Colonic mucosa (tissue), 4 donors: ENCODE data around the gene PIGW. TPM values are rescaled to one million over a fixed set of nuclear protein-coding genes. Genes with fewer than 3 reads are reported as not detected.

Experiments
- DNase-seq: peaks from one replicate; pipeline ENCODE4 v3.0.0-alpha.2; 2020
- H3K27ac ChIP-seq: fragments of 200-600 bp; one replicate; pipeline ENCODE4 v1.8.0; 2021
- H3K27me3 ChIP-seq: fragments of 200-600 bp; one replicate; pipeline ENCODE4 v1.8.0; 2021
- H3K36me3 ChIP-seq: fragments of 200-600 bp; one replicate; pipeline ENCODE4 v1.8.0; 2021
- H3K4me1 ChIP-seq: fragments of 200-600 bp; one replicate; pipeline ENCODE4 v1.8.0; 2021; ENCODE audit warnings: mild to moderate bottlenecking
- H3K4me3 ChIP-seq: fragments of 200-600 bp; one replicate; pipeline ENCODE4 v1.8.0; 2021
- H3K9ac ChIP-seq, 2 donors: one replicate each; pipeline ENCODE4 v1.7.0; 2013; ENCODE audit warnings: control low read depth in 2 of 2, low read depth in 2 of 2, low read length in 2 of 2
- H3K9me3 ChIP-seq: fragments of 200-600 bp; one replicate; pipeline ENCODE4 v1.8.0; 2021
- intact Hi-C: fragments of 100-400 bp; cut with DNase I; formaldehyde crosslinking; loops from one replicate; pipeline ENCODE4 v1.14.1; 2022
- total RNA-seq, 2 donors: library from RNA; stranded (reverse); fragmentation: NEBNext Ultra II Directional in 1 of 2; extraction: Animal tissue kit (Norgen Biotek cat#: 25700) in 1 of 2; gene quantifications; one replicate each; pipeline ENCODE4 v1.2.1, GENCODE V29; 2021
- TF ChIP-seq, protein P1 (sequence below): fragments of 200-600 bp; IDR thresholded peaks from one replicate; pipeline ENCODE4 v1.8.0; 2022; ENCODE audit warnings: antibody characterized with exemption, mild to moderate bottlenecking
- donor health status: healthy.
- donor health status: DM: no; HTN: no; CAD: no.
- donor health status: DM: no; HTN: no; CAD: no.

Gene PIGW
- total RNA-seq, 2 donors from 2014 or later, result 4.8 to 10.2 TPM

DNA sequence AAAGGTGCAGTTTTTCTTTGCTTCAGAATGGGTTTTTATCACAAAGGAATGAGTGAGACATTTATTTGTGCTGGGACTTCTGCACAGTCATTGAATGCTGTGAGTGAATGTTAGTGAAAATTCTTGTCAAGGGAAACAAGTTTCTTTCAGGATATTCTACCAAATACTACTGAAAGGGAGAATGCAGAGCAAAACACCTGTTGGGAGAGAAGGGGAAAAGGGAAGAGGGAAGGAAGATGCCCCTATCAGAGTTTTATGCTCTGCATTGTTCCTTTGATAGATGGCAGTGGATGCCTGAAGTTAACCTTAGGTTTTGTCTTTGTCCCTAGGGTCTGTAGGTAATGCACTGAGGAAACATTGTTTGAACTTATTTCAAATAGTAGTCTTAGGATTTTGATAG lies 13.0 kb downstream of the PIGW start:
- DNase-seq, result no peak
- no peaks in the 10 kb centered on the region for H3K9me3 ChIP-seq
- TF ChIP-seq, protein P1, sequence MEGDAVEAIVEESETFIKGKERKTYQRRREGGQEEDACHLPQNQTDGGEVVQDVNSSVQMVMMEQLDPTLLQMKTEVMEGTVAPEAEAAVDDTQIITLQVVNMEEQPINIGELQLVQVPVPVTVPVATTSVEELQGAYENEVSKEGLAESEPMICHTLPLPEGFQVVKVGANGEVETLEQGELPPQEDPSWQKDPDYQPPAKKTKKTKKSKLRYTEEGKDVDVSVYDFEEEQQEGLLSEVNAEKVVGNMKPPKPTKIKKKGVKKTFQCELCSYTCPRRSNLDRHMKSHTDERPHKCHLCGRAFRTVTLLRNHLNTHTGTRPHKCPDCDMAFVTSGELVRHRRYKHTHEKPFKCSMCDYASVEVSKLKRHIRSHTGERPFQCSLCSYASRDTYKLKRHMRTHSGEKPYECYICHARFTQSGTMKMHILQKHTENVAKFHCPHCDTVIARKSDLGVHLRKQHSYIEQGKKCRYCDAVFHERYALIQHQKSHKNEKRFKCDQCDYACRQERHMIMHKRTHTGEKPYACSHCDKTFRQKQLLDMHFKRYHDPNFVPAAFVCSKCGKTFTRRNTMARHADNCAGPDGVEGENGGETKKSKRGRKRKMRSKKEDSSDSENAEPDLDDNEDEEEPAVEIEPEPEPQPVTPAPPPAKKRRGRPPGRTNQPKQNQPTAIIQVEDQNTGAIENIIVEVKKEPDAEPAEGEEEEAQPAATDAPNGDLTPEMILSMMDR, result no peak
- H3K27ac ChIP-seq, result no peak overlapping the region
- intact Hi-C loops, result loop anchor here (5.0 kb wide), 1 partner anchor 45 kb away; the partner anchor contains the start of gene DHRS11
- H3K9ac ChIP-seq, result peak overlapping the region in 1 of 2 donors; percentile 54
- peaks cover 23% of the 10 kb centered on the region for H3K4me1 ChIP-seq
- no peak overlapping the region for H3K4me3 ChIP-seq
- H3K27me3 ChIP-seq, result no peaks in the 10 kb centered on the region
- no peaks in the 10 kb centered on the region for H3K36me3 ChIP-seq

DNA sequence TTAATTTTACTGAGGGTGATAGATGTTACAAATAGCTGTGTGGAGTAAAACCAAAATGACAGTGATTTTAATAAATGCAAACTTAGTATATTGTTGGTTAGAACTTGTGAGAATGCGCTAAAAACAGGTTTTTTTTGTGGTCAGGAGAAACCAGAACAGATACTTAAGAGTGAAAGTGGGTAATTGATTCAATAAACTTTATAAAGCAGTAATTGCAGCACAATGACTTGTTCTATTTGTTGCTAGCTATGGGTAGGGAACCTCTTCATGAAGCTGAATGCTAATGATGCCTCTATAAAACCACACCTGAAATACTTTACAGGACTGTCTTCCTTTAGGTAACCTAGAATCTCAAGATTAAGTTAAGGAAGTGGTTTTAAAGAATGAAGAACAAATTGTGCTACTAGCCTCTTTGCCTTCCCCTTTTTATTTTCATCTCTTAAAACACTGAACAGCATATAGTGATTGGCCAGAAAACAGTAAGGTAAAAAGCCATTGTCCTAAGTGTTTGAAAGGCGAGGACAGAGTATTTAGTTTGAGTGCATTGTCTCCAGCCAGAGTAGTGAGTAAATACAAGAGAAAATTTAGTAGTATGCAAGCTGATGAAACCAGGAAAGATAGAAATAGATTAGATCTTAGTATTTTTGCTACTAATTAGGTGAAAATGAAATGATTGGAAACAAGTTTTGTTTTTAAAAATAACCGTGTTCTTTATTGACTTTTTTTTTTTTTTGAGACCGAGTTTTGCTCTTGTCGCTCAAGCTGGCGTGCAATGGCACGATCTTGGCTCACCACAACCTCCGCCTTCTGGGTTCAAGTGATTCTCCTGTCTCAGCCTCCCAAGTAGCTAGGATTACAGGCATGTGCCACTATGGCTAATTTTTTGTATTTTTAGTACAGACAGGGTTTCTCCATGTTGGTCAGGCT lies 16.0 kb downstream of the PIGW start:
- Histone ChIP-seq H3K4me3 (no peak overlapping the region), H3K4me1 (peaks cover 23% of the 10 kb centered on the region), H3K27me3 (no peaks in the 10 kb centered on the region), H3K9me3 (no peaks in the 10 kb centered on the region), H3K9ac (no peak overlapping the region), H3K36me3 (no peaks in the 10 kb centered on the region), H3K27ac (peak overlapping the region; percentile 2)
- no peak for DNase-seq
- TF ChIP-seq, protein P1, result no peak
- intact Hi-C loops, result no loop called here

DNA sequence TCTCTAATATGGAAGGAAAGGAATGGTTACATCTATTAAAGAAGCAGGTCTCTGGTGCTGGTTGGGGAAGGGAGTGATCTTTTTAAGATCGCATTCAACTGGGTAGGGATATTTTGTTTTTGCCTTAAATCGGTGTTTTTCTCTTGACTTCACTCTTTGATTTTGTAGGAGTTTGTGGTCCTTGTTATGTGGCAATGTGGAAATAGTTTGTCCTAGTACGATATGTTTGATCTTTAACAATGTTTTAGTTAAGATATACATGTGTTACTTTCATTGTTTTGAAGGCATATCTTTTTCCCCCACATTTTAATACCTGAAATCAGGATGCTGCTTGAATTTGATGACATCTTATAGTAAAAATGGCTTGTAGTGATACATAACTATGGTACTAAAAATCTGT lies 18.7 kb downstream of the PIGW start:
- TF ChIP-seq, protein P1, result no peak
- Histone ChIP-seq H3K27ac (no peak overlapping the region), H3K9me3 (no peaks in the 10 kb centered on the region), H3K36me3 (peaks cover 13% of the 10 kb centered on the region), H3K27me3 (no peaks in the 10 kb centered on the region), H3K9ac (no peak overlapping the region), H3K4me3 (no peak overlapping the region), H3K4me1 (peaks cover 9% of the 10 kb centered on the region)
- DNase-seq, result no peak
- intact Hi-C loops, result no loop called here

DNA sequence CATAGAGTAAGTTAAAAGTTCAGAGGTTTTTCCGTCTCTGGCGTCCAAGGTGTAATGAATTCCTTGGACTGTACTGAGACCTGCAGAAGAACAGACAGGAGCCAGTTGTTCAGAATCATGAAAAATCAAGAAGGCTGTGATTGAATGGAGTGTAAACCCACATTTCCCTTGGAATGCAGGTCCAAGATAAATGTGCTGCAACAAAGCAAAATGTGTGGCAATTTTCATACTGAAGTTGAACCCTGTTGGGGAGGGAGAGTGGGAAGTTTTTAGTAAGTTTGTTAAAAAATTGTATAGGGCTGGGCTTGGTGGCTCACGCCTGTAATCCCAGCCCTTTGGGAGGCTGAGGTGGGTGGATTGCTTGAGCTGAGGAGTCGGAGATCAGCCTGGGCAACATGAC lies 31.3 kb downstream of the PIGW start:
- intact Hi-C loops, result no loop called here
- H3K36me3 ChIP-seq, result peaks cover 28% of the 10 kb centered on the region
- H3K27ac ChIP-seq, result no peak overlapping the region
- H3K9ac ChIP-seq, result no peak overlapping the region
- TF ChIP-seq, protein P1, result no peak
- DNase-seq, result no peak
- no peak overlapping the region for H3K4me3 ChIP-seq
- no peaks in the 10 kb centered on the region for H3K4me1 ChIP-seq
- H3K27me3 ChIP-seq, result no peaks in the 10 kb centered on the region
- H3K9me3 ChIP-seq, result no peaks in the 10 kb centered on the region

DNA sequence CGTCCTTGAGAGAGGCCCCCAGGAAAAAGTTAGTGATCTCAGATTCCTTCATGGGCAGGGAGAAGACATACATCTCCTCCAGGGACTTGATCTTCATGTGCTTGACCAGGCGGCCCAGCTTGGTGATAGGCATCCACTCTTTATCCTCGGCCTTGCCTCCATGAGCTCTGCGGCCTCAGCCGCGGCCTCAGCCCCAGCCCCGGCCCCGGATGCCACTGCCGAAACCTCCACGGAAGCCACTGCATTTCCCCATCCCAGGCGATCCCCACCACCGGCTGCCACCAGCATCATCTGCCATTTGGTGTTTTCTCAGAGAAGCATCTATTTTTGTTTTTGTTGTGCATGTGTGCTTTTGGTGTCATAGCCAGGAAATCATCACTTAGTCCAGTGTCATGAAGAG lies 40.2 kb downstream of the PIGW start:
- Histone ChIP-seq H3K9ac (no peak overlapping the region), H3K4me3 (no peak overlapping the region), H3K36me3 (peaks cover 9% of the 10 kb centered on the region), H3K27me3 (no peaks in the 10 kb centered on the region), H3K4me1 (no peaks in the 10 kb centered on the region), H3K9me3 (no peaks in the 10 kb centered on the region), H3K27ac (no peak overlapping the region)
- DNase-seq, result no peak
- TF ChIP-seq, protein P1, result no peak
- intact Hi-C loops, result no loop called here
